BE2C (cell line): Measurements from ENCODE around the gene KCNQ2.

Experiments used
- DNase-seq: peaks from one replicate; pipeline ENCODE4 v3.0.0-alpha.2; 2020
- H3K27me3 ChIP-seq: fragments of 250-450 bp; sonication (Bioruptor Pico); 2 replicates; pipeline ENCODE4 v1.5.1; 2020; ENCODE audit warnings: mild to moderate bottlenecking
- H3K36me3 ChIP-seq: fragments of 250-450 bp; sonication (Bioruptor Pico); 2 replicates; pipeline ENCODE4 v1.5.1; 2020; ENCODE audit warnings: mild to moderate bottlenecking
- H3K4me1 ChIP-seq: fragments of 250-450 bp; sonication (Bioruptor Pico); 2 replicates; pipeline ENCODE4 v1.5.1; 2020
- H3K4me3 ChIP-seq: 2 replicates; pipeline ENCODE4 v1.5.1; 2011; ENCODE audit warnings: low read depth, low read length
- H3K9me3 ChIP-seq: fragments of 250-450 bp; sonication (Bioruptor Pico); 2 replicates; pipeline ENCODE4 v1.5.1; 2020
- TF ChIP-seq, protein P1 (sequence below): IDR thresholded peaks from 2 replicates; pipeline ENCODE4 v1.5.1; 2012; ENCODE audit warnings: mild to moderate bottlenecking, low read depth, low read length

The KCNQ2 gene

DNA sequence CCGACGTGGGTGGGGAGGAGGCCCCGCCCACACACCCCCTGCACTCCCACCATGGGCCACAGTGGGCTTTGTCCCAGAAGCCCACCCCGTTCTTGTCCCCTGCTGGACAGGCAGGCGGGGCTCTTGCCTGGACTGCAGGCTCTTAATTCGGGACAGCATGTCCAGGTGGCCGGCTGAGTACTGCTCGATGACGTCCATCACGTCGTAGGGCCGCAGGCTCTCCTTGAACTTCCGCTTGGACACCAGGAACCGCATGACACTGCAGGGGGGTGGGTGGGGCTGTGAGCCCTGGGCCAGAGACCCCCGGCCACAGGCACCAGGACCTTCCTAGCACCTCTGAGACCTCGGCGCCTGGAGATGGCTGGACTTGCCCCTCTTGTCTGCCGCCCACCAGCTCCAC is 59.1 kb downstream of the KCNQ2 start:
- Histone ChIP-seq H3K36me3 (no peaks in the 10 kb centered on the region), H3K9me3 (no peaks in the 10 kb centered on the region), H3K27me3 (peaks cover 16% of the 10 kb centered on the region), H3K4me1 (no peaks in the 10 kb centered on the region), H3K4me3 (no peak overlapping the region)
- TF ChIP-seq, protein P1, sequence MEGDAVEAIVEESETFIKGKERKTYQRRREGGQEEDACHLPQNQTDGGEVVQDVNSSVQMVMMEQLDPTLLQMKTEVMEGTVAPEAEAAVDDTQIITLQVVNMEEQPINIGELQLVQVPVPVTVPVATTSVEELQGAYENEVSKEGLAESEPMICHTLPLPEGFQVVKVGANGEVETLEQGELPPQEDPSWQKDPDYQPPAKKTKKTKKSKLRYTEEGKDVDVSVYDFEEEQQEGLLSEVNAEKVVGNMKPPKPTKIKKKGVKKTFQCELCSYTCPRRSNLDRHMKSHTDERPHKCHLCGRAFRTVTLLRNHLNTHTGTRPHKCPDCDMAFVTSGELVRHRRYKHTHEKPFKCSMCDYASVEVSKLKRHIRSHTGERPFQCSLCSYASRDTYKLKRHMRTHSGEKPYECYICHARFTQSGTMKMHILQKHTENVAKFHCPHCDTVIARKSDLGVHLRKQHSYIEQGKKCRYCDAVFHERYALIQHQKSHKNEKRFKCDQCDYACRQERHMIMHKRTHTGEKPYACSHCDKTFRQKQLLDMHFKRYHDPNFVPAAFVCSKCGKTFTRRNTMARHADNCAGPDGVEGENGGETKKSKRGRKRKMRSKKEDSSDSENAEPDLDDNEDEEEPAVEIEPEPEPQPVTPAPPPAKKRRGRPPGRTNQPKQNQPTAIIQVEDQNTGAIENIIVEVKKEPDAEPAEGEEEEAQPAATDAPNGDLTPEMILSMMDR, result no peak
- no peak for DNase-seq

GRCh38 chr20:63412889-63413288 is 59.6 kb downstream of the KCNQ2 start:
- no peaks in the 10 kb centered on the region for H3K36me3 ChIP-seq
- H3K4me3 ChIP-seq, result no peak overlapping the region
- peaks cover 12% of the 10 kb centered on the region for H3K27me3 ChIP-seq
- no peaks in the 10 kb centered on the region for H3K4me1 ChIP-seq
- DNase-seq, result no peak
- TF ChIP-seq, protein P1, result no peak
- H3K9me3 ChIP-seq, result no peaks in the 10 kb centered on the region

- DNase-seq, result no peak
- peaks cover 4% of the 10 kb centered on the region for H3K27me3 ChIP-seq
Measured at GRCh38 chr20:63411898-63412631, 60.4 kb downstream of the KCNQ2 start.

DNA sequence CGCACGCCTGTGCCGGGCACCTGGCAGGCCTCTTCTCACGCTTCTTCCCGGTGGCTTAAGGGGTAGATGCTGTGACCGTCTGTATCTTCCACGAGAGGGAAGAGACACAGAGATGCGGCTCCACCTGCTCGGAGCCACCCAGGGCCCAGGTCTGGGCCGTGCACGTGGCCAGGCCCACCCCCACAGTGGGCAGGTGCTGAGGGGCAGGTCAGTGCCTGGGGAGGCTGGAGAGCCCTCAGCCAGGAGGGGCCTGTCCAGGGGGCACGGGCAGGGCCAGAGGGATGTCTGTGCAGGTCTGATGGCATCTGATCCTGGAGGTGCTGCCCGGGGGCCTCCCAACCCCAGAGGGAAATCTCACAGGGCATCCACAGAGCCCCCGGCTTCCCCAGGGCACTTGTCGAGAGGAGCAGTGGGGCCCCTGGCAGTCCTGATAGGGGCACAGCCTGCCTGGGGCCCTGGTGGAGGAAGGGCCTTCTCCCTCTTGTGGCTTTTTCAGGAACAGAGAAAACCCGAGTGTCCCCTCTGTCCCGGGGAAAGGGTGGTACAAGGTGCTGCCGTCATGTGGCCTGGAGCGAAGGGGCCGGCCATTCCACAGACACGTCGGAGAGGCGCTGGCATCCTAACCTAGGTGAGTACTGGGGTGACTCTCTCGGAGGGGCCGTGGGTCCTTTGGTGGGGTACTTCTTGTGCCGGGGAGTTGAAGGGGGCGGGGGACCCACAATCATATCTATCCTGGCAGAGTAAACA is 61.1 kb downstream of the KCNQ2 start:
- no peaks in the 10 kb centered on the region for H3K9me3 ChIP-seq
- TF ChIP-seq, protein P1, result 0 out of 2 replicates have a peak, but pooled peaks have one; percentile 7
- H3K36me3 ChIP-seq, result no peaks in the 10 kb centered on the region
- no peak for DNase-seq
- H3K27me3 ChIP-seq, result no peaks in the 10 kb centered on the region
- H3K4me3 ChIP-seq, result no peak overlapping the region
- H3K4me1 ChIP-seq, result no peaks in the 10 kb centered on the region

More at GRCh38 chr20:63411898-63412631, 60.4 kb downstream of the KCNQ2 start:
- Histone ChIP-seq H3K4me3 (no peak overlapping the region), H3K9me3 (no peaks in the 10 kb centered on the region), H3K36me3 (no peaks in the 10 kb centered on the region), H3K4me1 (no peaks in the 10 kb centered on the region)
- TF ChIP-seq, protein P1, result no peak

GRCh38 chr20:63409834-63410435 is 62.5 kb downstream of the KCNQ2 start:
- TF ChIP-seq, protein P1, result no peak
- Histone ChIP-seq H3K9me3 (no peaks in the 10 kb centered on the region), H3K27me3 (no peaks in the 10 kb centered on the region; the same call in 1 of the 2 replicates), H3K4me1 (no peaks in the 10 kb centered on the region), H3K36me3 (no peaks in the 10 kb centered on the region), H3K4me3 (no peak overlapping the region)
- no peak for DNase-seq
